ENCODE data around the gene MED23. TPM values are rescaled to one million over a fixed set of nuclear protein-coding genes. Genes with fewer than 3 reads are reported as not detected.

Gene MED23
- polyA plus RNA-seq, 3 donors: 4.5 to 21.9 (median 7.9) TPM

DNA sequence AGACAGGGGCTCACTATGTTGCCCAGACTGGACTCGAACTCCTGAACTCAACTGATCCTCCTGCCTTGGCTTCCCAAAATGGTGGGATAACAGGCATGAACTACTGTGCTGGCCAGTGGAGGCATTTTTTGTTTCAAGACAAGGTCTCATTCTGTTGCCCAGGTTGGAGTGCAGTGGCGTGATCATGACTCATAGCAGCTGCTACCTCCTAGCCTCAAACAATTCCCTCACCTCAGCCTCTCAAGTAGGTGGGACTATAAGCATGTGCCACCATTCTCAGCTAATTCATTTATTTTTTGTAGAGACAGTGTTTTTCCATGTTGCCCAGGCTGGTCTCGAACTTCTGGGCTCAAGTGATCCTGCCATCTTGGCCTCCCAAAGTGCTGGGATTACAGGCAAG is 26.3 kb upstream of the MED23 start:
- H3K36me3 Mint-ChIP-seq: no peaks in the 10 kb centered on the region
- TF ChIP-seq CTCF (IDR thresholded peaks at IDR 0.05): no peak
- Histone ChIP-seq H3K27me3 (ENCODE audit: control insufficient read depth in 2 of 2, insufficient read depth in 2 of 2, low read length in 2 of 2) (no peaks in the 10 kb centered on the region), H3K9ac (ENCODE audit: insufficient read depth, low read length, poor library complexity, severe bottlenecking) (no peak overlapping the region), H3K36me3 (replicated peaks in 1 of 2; ENCODE audit: control insufficient read depth in 1 of 2, insufficient read depth in 2 of 2, low read length in 2 of 2) (no peaks in the 10 kb centered on the region), H3K27ac (ENCODE audit: low read depth in 1 of 2, low read length in 2 of 2) (no peak overlapping the region), H3K9me3 (replicated peaks in 1 of 2; ENCODE audit: control insufficient read depth in 1 of 2, insufficient read depth in 1 of 2, low read length in 2 of 2) (no peaks in the 10 kb centered on the region), H4K20me1 (ENCODE audit: insufficient read depth, low read length) (no peaks in the 10 kb centered on the region), H3K79me2 (ENCODE audit: insufficient read depth, low read length) (no peaks in the 10 kb centered on the region), H3K4me3 (replicated peaks in 1 of 3; ENCODE audit: low read depth in 2 of 3, low read length in 3 of 3) (no peak overlapping the region), H2AFZ (ENCODE audit: insufficient read depth, low read depth, low read length, poor library complexity, severe bottlenecking) (no peak overlapping the region), H3K4me1 (ENCODE audit: control insufficient read depth in 1 of 2, insufficient read depth in 2 of 2, low read length in 2 of 2) (no peaks in the 10 kb centered on the region), H3K4me2 (replicated peaks; ENCODE audit: extremely low read depth, low read length, poor library complexity, severe bottlenecking) (no peak overlapping the region)
- no peaks in the 10 kb centered on the region for H3K4me1 Mint-ChIP-seq
- H3K4me3 Mint-ChIP-seq: no peak overlapping the region
- peaks cover 0 to 3% (median 0%) of the 10 kb centered on the region in 3 donors for H3K27me3 Mint-ChIP-seq (ENCODE audit: low read depth in 3 of 3)
- H3K27ac Mint-ChIP-seq: no peak overlapping the region
- intact Hi-C loops (cut with micrococcal nuclease): no loop called here
- DNase-seq: no peak
- peaks cover 0 to 4% (median 0%) of the 10 kb centered on the region in 7 donors for H3K9me3 Mint-ChIP-seq
- 90% methylated on average over 2 of the region's 3 CpGs for WGBS (ENCODE audit: insufficient coverage)

GRCh38 chr6:131652472-131652871 is 24.4 kb upstream of the MED23 start:
- intact Hi-C loops (cut with micrococcal nuclease): no loop called here
- Histone ChIP-seq H3K36me3 (replicated peaks in 1 of 2; ENCODE audit: control insufficient read depth in 1 of 2, insufficient read depth in 2 of 2, low read length in 2 of 2) (no peaks in the 10 kb centered on the region), H3K9me3 (replicated peaks in 1 of 2; ENCODE audit: control insufficient read depth in 1 of 2, insufficient read depth in 1 of 2, low read length in 2 of 2) (no peaks in the 10 kb centered on the region), H3K79me2 (ENCODE audit: insufficient read depth, low read length) (no peaks in the 10 kb centered on the region), H4K20me1 (ENCODE audit: insufficient read depth, low read length) (no peaks in the 10 kb centered on the region), H3K9ac (ENCODE audit: insufficient read depth, low read length, poor library complexity, severe bottlenecking) (no peak overlapping the region), H3K4me2 (replicated peaks; ENCODE audit: extremely low read depth, low read length, poor library complexity, severe bottlenecking) (no peak overlapping the region), H3K27me3 (ENCODE audit: control insufficient read depth in 2 of 2, insufficient read depth in 2 of 2, low read length in 2 of 2) (no peaks in the 10 kb centered on the region), H3K4me1 (ENCODE audit: control insufficient read depth in 1 of 2, insufficient read depth in 2 of 2, low read length in 2 of 2) (no peaks in the 10 kb centered on the region), H2AFZ (ENCODE audit: insufficient read depth, low read depth, low read length, poor library complexity, severe bottlenecking) (no peak overlapping the region), H3K27ac (ENCODE audit: low read depth in 1 of 2, low read length in 2 of 2) (no peak overlapping the region), H3K4me3 (replicated peaks in 1 of 3; ENCODE audit: low read depth in 2 of 3, low read length in 3 of 3) (no peak overlapping the region)
- no peaks in the 10 kb centered on the region for H3K36me3 Mint-ChIP-seq
- H3K9me3 Mint-ChIP-seq: peaks cover 0 to 4% (median 0%) of the 10 kb centered on the region in 7 donors
- no peak overlapping the region for H3K4me3 Mint-ChIP-seq
- TF ChIP-seq CTCF (IDR thresholded peaks at IDR 0.05): no peak
- DNase-seq: no peak
- peaks cover 0 to 2% (median 0%) of the 10 kb centered on the region in 3 donors for H3K27me3 Mint-ChIP-seq (ENCODE audit: low read depth in 3 of 3)
- 77% methylated on average over 5 of the region's 5 CpGs for WGBS (ENCODE audit: insufficient coverage)
- H3K4me1 Mint-ChIP-seq: no peaks in the 10 kb centered on the region
- H3K27ac Mint-ChIP-seq: no peak overlapping the region
